Activated CD8-positive, alpha-beta T cell treated with anti-CD3 and anti-CD28 coated beads, Interleukin-2, amount 10 ng/mL, durations not matched to agents 7 days and 5 days (primary cell): ENCODE measurements around the gene GPD1. TPM values are rescaled to one million over a fixed set of nuclear protein-coding genes. Genes with fewer than 3 reads are reported as not detected.
A peak's percentile ranks its signal among the peaks of the same experiment; 100 is the strongest.
"Not testable (repeated sequence)": the region's sequence is repeated elsewhere in the genome, so short reads cannot be mapped to it uniquely, and the experiment has no call there.

ENCODE experiments used
- ATAC-seq: fragments of 150-1000 bp; cut with Tn5 transposase; one replicate; pipeline ENCODE4 v1.10.0; 2021; ENCODE audit warnings: moderate library complexity
- CTCF ChIA-PET: fragments of 350-600 bp; sonication (Branson Sonifier 250); formaldehyde crosslinking; loops from one replicate; lab custom pipeline; 2021; ENCODE audit warnings: antibody characterized with exemption; lab: Charles Lee
- POLR2A ChIA-PET: fragments of 350-600 bp; sonication (Branson Sonifier 250); formaldehyde crosslinking; loops from one replicate; lab custom pipeline; 2021; ENCODE audit warnings: antibody characterized with exemption; lab: Charles Lee
- DNase-seq: peaks from one replicate; pipeline ENCODE4 v3.0.0-alpha.2; 2020
- H3K27ac Mint-ChIP-seq: one replicate; pipeline ENCODE4 v1.8.0; 2021; ENCODE audit warnings: mild to moderate bottlenecking, mixed read lengths
- H3K27me3 Mint-ChIP-seq: one replicate; pipeline ENCODE4 v1.8.0; 2021; ENCODE audit warnings: low read depth, mixed read lengths
- H3K36me3 Mint-ChIP-seq: one replicate; pipeline ENCODE4 v1.8.0; 2021; ENCODE audit warnings: low read depth, mixed read lengths
- H3K4me1 Mint-ChIP-seq: one replicate; pipeline ENCODE4 v1.8.0; 2021; ENCODE audit warnings: low read depth, mixed read lengths
- H3K4me3 Mint-ChIP-seq: one replicate; pipeline ENCODE4 v1.8.0; 2021; ENCODE audit warnings: mild to moderate bottlenecking, mixed read lengths
- H3K9me3 Mint-ChIP-seq: one replicate; pipeline ENCODE4 v1.8.0; 2022; ENCODE audit warnings: mixed read lengths; ENCODE audit not compliant: insufficient read depth
- total RNA-seq, 2 experiments: library from RNA; stranded (reverse); gene quantifications; one replicate each; pipeline ENCODE4 v1.2.3, GENCODE V29; 2021

The GPD1 gene
- total RNA-seq, 2 experiments from 2014 or later, result 0.23 to 0.82 TPM

DNA sequence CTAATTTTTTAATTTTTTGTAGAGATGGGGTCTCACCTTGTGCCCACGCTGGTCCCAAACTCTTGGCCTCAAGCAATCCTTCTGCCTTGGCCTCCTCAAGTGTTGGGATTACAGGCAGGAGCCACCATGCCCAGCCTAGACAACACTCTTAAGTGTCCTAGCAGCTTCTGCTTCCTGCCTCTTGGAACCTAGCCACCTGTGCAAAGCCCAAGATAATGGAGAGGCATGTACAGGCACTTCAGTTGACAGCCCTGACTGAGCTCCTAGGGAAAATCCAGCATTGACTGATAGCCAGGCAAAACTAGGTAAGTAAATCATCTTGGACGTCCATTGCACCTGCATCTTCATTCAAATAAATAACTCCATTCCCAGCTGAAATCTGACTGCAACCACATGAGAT lies 23.7 kb downstream of the GPD1 start:
- H3K27ac Mint-ChIP-seq, result no peak overlapping the region
- no peaks in the 10 kb centered on the region for H3K27me3 Mint-ChIP-seq

DNA sequence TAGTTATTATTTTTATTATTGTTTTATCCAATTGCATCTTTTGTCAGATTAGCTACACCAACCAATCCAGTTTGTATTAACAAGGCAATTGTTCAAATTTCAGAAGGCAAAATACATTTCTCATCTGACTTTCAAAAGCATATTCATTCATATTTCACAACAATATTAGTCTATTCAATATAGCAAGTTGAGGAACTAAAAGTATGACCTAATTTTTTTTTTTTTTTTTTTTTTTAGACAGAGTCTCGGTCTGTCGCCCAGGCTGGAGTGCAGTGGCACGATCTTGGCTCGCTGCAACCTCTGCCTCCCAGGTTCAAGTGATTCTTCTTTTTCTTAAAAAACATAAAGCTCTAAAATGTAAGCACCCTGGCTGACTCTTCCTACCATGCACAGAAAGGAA lies 25.5 kb downstream of the GPD1 start:
- ATAC-seq (no peak), DNase-seq (no peak)
- ChIA-PET POLR2A (interaction anchor here (1.1 kb wide), 1 partner anchor 17 kb away, joined by 3 read pairs; the partner anchor contains the start of gene COX14), CTCF (interaction anchor here (0.9 to 10.7 kb wide), 6 partner anchors 9 to 162 kb away, joined by 3 to 114 read pairs (median 4); partner anchors contain the start of genes CERS5 and COX14)
- H3K4me3 Mint-ChIP-seq, result no peak overlapping the region
- peaks cover 19% of the 10 kb centered on the region for H3K4me1 Mint-ChIP-seq
- H3K27me3 Mint-ChIP-seq, result no peaks in the 10 kb centered on the region
- H3K36me3 Mint-ChIP-seq, result peaks cover 54% of the 10 kb centered on the region
- H3K27ac Mint-ChIP-seq, result no peak overlapping the region
- H3K9me3 Mint-ChIP-seq, result no peaks in the 10 kb centered on the region

More for the DNA sequence above, 23.7 kb downstream of the GPD1 start:
- POLR2A ChIA-PET, result interaction anchor here (1.3 kb wide), 2 partner anchors 9 to 15 kb away, joined by 5 read pairs; no protein-coding TSS in a partner anchor
- peaks cover 51% of the 10 kb centered on the region for H3K36me3 Mint-ChIP-seq
- peaks cover 17% of the 10 kb centered on the region for H3K4me1 Mint-ChIP-seq
- DNase-seq (no peak), ATAC-seq (no peak)
- H3K4me3 Mint-ChIP-seq, result no peak overlapping the region
- CTCF ChIA-PET, result interaction anchor here (1.1 to 10.7 kb wide), 3 partner anchors 16 to 51 kb away, joined by 3 to 114 read pairs (median 4); partner anchors contain the start of genes COX14 and SMARCD1
- no peaks in the 10 kb centered on the region for H3K9me3 Mint-ChIP-seq

DNA sequence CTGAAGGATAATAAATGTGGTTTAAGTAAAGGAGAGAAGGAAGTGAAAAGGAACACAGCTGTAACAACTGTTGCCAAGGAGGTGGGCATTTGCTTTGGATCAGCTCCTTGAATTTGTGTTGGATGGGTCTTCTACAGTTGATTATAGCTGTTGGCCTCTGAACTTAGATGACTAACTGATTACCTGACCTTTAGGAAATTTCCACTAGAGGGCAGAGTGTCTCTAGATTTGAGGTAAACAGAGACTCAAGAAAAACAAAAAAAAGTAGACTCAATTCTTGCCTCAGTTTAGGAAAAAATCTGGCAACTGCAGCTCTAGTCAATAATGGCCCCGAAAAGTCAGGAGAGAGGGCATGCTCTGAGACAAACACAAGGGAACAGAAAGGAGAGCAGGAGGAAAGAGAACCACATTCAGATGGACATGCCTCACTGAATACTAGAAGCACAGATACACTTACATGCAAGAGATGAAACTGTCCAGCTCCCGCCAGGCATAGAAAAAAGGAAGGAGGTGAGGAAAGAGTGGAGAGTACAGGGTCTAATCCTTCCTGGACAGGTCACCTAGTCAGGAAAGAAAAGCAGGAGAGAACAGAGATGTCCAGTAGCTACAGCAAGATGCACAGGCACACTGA lies 28.8 kb downstream of the GPD1 start:
- no peaks in the 10 kb centered on the region for H3K9me3 Mint-ChIP-seq
- ChIA-PET POLR2A (interaction anchor here (1.5 kb wide), 1 partner anchor 16 kb away, joined by 4 read pairs; no protein-coding TSS in a partner anchor), CTCF (interaction anchor here (0.7 to 4.3 kb wide), 16 partner anchors 10 to 182 kb away, joined by 3 to 33 read pairs (median 4); partner anchors contain the start of genes CERS5 and COX14)
- H3K36me3 Mint-ChIP-seq, result peaks cover 59% of the 10 kb centered on the region
- H3K27ac Mint-ChIP-seq, result no peak overlapping the region
- no peaks in the 10 kb centered on the region for H3K27me3 Mint-ChIP-seq
- DNase-seq (no peak), ATAC-seq (no peak)
- H3K4me3 Mint-ChIP-seq, result no peak overlapping the region
- peaks cover 5% of the 10 kb centered on the region for H3K4me1 Mint-ChIP-seq

DNA sequence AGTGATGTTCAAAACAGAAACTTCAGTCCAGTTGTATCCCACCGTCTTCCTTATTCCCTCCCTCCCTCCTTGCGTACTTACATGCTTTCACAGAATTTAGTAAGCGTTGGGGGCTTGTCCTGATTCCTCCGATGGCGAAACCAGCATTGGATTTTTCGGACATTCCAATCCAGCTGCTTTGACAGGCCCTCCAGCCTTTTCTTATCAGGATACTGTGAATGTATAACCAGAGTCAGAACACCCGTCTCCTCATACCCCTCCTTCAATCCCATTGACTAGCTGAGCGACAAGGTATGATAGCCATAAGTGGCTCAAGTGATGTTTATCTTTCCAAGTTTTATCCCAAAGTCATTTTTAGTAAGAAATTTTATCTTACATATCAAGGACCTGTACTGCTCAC lies 39.2 kb downstream of the GPD1 start:
- CTCF ChIA-PET, result interaction anchor here (0.7 to 1.7 kb wide), 3 partner anchors 10 to 24 kb away, joined by 3 to 10 read pairs (median 3); partner anchors contain the start of gene CERS5
- Mint-ChIP-seq H3K27ac (no peak overlapping the region), H3K9me3 (no peaks in the 10 kb centered on the region), H3K4me3 (no peak overlapping the region), H3K4me1 (no peaks in the 10 kb centered on the region), H3K27me3 (no peaks in the 10 kb centered on the region), H3K36me3 (peaks cover 26% of the 10 kb centered on the region)
- DNase-seq (no peak), ATAC-seq (no peak)
- POLR2A ChIA-PET, result interaction anchor here (1.1 kb wide), 1 partner anchor 30 kb away, joined by 4 read pairs; no protein-coding TSS in a partner anchor

DNA sequence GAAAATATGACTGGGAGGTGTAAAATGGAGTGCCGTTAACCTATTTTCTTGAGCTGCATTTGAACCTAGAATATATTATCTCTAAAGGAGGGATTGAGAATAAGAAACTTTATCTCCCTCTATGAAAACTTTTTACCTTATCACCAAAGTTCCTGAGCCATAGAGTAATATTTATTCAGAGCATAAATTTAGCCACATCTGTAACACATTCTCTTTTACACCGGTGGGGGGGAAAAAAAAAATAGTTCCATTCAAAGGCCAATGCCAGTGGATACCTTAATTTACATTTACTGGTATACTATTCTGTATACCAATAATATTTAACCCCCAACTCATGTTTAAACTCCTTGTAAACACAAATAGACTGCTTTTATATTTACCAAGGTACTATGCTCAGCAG lies 41.6 kb downstream of the GPD1 start:
- no peak for ATAC-seq
- no peak for DNase-seq
- Mint-ChIP-seq H3K36me3 (peaks cover 12% of the 10 kb centered on the region), H3K4me3 (no peak overlapping the region), H3K27ac (no peak overlapping the region), H3K27me3 (no peaks in the 10 kb centered on the region), H3K9me3 (no peaks in the 10 kb centered on the region), H3K4me1 (peaks cover 3% of the 10 kb centered on the region)
- CTCF ChIA-PET, result interaction anchor here (0.7 to 1.5 kb wide), 5 partner anchors 13 to 178 kb away, joined by 3 read pairs; partner anchors contain the start of gene COX14
- POLR2A ChIA-PET, result no interaction called here

DNA sequence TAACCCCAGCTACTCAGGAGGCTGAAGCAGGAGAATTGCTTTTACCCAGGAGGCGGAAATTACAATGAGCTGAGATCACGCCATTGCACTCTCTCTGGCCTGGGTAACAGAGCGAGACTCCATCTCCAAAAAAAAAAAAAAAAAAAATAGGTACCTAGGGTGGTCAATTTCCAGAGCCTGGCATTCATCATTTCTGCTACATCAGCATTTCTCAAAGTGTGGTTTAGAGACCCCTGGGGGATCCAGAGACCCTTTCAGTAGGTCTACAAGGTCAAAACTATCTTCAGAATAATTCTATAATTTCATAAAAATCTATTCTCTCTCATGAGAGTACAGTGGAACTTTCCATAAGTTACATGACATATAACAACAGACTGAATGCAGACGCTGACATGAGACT lies 43.5 kb downstream of the GPD1 start:
- H3K27me3 Mint-ChIP-seq, result no peaks in the 10 kb centered on the region
- POLR2A ChIA-PET, result interaction anchor here (0.9 kb wide), 1 partner anchor 34 kb away, joined by 3 read pairs; no protein-coding TSS in a partner anchor
- no peak for ATAC-seq
- CTCF ChIA-PET, result interaction anchor here (1.1 kb wide), 1 partner anchor 29 kb away, joined by 3 read pairs; no protein-coding TSS in a partner anchor
- no peak overlapping the region for H3K4me3 Mint-ChIP-seq
- H3K9me3 Mint-ChIP-seq, result no peaks in the 10 kb centered on the region
- H3K4me1 Mint-ChIP-seq, result peaks cover 5% of the 10 kb centered on the region
- H3K27ac Mint-ChIP-seq, result no peak overlapping the region
- H3K36me3 Mint-ChIP-seq, result no peaks in the 10 kb centered on the region
- no peak for DNase-seq

DNA sequence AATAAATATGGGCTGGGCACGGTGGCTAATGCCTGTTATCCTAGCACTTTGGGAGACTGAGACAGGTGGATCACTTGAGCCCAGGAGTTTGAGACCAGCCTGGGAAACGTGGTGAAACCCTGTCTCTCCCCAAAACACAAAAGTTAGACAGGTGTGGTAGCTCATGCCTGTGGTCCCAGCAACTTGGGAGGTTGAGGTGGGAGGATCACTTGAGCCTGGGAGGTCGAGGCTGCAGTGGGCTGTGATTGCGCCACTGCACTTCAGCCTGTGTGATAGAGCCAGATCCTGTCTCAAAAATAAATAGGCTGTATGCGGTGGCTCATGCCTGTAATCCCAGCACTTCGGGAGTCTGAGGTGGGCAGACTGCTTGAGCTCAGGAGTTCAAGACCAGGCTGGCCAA lies 44.2 kb downstream of the GPD1 start:
- ChIA-PET POLR2A (interaction anchor here (0.9 kb wide), 1 partner anchor 35 kb away, joined by 3 read pairs; no protein-coding TSS in a partner anchor), CTCF (interaction anchor here (0.6 to 1.1 kb wide), 3 partner anchors 28 to 179 kb away, joined by 3 read pairs; no protein-coding TSS in a partner anchor)
- not testable (repeated sequence) for H3K9me3 Mint-ChIP-seq, H3K27ac Mint-ChIP-seq, H3K36me3 Mint-ChIP-seq, H3K27me3 Mint-ChIP-seq, DNase-seq, ATAC-seq, H3K4me3 Mint-ChIP-seq, H3K4me1 Mint-ChIP-seq

DNA sequence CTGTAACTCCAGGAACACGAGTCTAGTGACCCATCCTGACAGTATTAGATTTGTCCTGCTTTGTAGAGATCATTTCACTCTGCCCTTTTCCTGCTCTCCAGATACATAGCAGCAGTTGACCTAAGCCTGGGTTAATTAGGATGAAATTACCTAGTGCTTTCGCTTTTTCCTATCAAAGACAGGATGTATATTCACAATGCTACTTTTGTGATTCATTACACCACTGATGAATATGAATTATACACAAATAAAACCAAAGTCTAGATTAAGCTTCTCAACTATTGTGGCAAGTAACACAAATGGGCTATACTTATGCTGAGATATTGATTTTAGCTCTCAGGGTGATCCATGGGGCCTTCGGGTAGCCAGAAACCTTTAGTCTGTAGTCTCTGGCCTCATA lies 45.5 kb downstream of the GPD1 start:
- Mint-ChIP-seq H3K4me3 (no peak overlapping the region), H3K9me3 (no peaks in the 10 kb centered on the region), H3K36me3 (peaks cover 2% of the 10 kb centered on the region), H3K4me1 (peaks cover 5% of the 10 kb centered on the region), H3K27ac (no peak overlapping the region), H3K27me3 (no peaks in the 10 kb centered on the region)
- ChIA-PET POLR2A (interaction anchor here (1.0 kb wide), 1 partner anchor 18 kb away, joined by 3 read pairs; the partner anchor contains the start of gene CERS5), CTCF (interaction anchor here (0.7 kb wide), 1 partner anchor 20 kb away, joined by 3 read pairs; no protein-coding TSS in a partner anchor)
- DNase-seq (no peak), ATAC-seq (no peak)

DNA sequence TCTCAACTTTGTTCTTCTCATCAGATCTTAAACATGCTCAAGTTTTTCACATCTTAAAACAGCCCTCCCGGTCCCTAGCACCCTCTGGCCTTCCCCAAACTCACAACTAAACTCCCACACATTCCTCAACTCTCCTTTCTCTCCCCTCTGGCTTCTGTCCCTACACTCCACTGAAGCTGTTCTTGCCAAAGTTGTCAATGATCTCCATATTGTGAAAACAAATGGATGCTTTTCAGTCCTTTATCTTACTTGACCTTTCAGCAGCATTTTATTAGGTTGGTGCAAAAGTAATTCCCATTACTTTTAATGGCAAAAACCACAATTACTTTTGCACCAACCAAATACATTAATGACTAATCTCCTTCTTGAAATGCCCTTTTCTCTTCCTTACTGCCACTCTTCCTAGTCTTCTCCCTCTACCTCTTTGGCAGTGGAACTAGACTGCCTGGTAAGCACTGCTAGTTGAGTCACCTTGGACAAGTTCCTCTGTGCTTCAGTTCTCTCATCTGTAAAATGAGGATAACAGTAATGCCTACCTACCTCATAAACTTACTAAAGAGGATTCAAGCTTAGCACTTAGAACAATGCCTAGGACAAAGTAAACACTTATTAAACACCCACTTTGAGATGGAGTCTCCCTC lies 47.4 kb downstream of the GPD1 start:
- ChIA-PET POLR2A (no interaction called here), CTCF (no interaction called here)
- Mint-ChIP-seq H3K9me3 (no peaks in the 10 kb centered on the region), H3K4me1 (peaks cover 5% of the 10 kb centered on the region), H3K36me3 (peaks cover 2% of the 10 kb centered on the region), H3K4me3 (no peak overlapping the region), H3K27me3 (no peaks in the 10 kb centered on the region), H3K27ac (peak overlapping the region; percentile 47)
- DNase-seq (no peak), ATAC-seq (no peak)

DNA sequence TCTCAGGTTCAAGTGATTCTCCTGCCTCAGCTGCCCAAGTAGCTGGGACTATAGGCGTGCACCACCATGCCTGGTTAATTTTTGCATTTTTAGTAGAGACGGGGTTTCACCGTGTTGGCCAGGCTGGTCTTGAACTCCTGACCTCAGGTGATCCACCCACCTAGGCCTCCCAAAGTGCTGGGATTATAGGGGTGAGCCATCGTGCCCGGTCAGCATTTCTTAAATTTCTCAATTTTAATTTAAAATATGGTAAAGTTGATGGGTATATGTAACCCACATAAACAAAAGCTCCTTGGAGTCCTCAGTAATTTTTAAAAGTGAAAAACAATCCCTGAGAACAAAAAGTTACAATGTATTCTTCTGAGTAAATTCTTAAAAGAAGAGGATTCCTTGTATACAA lies 51.1 kb downstream of the GPD1 start:
- H3K4me1 Mint-ChIP-seq, H3K27ac Mint-ChIP-seq, ATAC-seq, DNase-seq, H3K4me3 Mint-ChIP-seq, H3K27me3 Mint-ChIP-seq, H3K9me3 Mint-ChIP-seq: not testable (repeated sequence)
- CTCF ChIA-PET, result interaction anchor here (0.9 to 1.7 kb wide), 4 partner anchors 13 to 84 kb away, joined by 3 to 7 read pairs (median 4); partner anchors contain the start of gene CERS5
- H3K36me3 Mint-ChIP-seq, result peaks cover 15% of the 10 kb centered on the region
- POLR2A ChIA-PET, result interaction anchor here (0.5 to 1.8 kb wide), 2 partner anchors 43 to 475 kb away, joined by 3 to 4 read pairs; partner anchors contain the start of gene COX14

DNA sequence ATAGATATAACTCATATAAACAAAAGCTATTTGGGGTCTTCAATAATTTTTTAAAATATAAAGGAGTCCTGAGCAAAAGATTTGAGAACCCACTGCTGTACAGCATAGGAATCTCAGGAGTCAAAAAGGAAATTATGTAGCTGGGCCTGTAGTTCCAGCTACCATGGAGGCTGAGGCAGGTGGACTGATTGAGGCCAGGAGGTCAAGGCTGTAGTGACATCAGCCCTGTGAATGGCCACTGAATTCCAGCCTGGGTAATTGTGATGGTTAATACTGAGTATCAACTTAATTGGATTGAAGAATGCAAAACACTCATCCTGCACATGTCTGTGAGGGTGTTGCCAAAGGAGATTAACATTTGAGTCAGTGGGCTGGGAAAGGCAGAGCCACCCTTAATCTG lies 52.8 kb downstream of the GPD1 start:
- Mint-ChIP-seq H3K36me3 (peaks cover 19% of the 10 kb centered on the region), H3K27ac (no peak overlapping the region), H3K4me1 (peaks cover 3% of the 10 kb centered on the region), H3K27me3 (no peaks in the 10 kb centered on the region), H3K4me3 (no peak overlapping the region), H3K9me3 (no peaks in the 10 kb centered on the region)
- POLR2A ChIA-PET, result interaction anchor here (2.2 kb wide), 1 partner anchor 10 kb away, joined by 10 read pairs; the partner anchor contains the start of gene CERS5
- ATAC-seq (no peak), DNase-seq (no peak)
- CTCF ChIA-PET, result interaction anchor here (1.4 to 1.6 kb wide), 3 partner anchors 10 to 45 kb away, joined by 3 to 7 read pairs (median 5); partner anchors contain the start of gene COX14
